MM.1S (cell line): ENCODE results near the gene CMTM7.
A peak's percentile ranks its signal among the peaks of the same experiment; 100 is the strongest.

ENCODE experiments used
- DNase-seq: peaks from one replicate; pipeline ENCODE4 v3.0.0-alpha.2; 2015
- H2AFZ ChIP-seq: fragments of 300-600 bp; sonication (generic); 2 replicates; pipeline ENCODE4 v1.6.0; 2016; ENCODE audit warnings: antibody characterized with exemption, low read length
- H3F3A ChIP-seq: fragments of 300-600 bp; sonication (generic); 2 replicates; pipeline ENCODE4 v1.6.1; 2016; ENCODE audit warnings: mild to moderate bottlenecking, antibody characterized with exemption, low read length, moderate library complexity, mixed read lengths; ENCODE audit not compliant: insufficient read depth
- H3K27ac ChIP-seq: fragments of 300-600 bp; sonication (generic); 2 replicates; pipeline ENCODE4 v1.5.1; 2016; ENCODE audit warnings: mild to moderate bottlenecking, low read length
- H3K27me3 ChIP-seq: fragments of 300-600 bp; sonication (generic); replicated peaks from 2 replicates; pipeline ENCODE4 v1.6.0; 2016; ENCODE audit warnings: low read length; ENCODE audit not compliant: insufficient read depth
- H3K36me3 ChIP-seq: fragments of 300-600 bp; sonication (generic); replicated peaks from 2 replicates; pipeline ENCODE4 v1.6.1; 2016; ENCODE audit warnings: mild to moderate bottlenecking, low read length, mixed read lengths; ENCODE audit not compliant: insufficient read depth
- H3K4me1 ChIP-seq: fragments of 300-600 bp; sonication (generic); 2 replicates; pipeline ENCODE4 v1.6.1; 2016; ENCODE audit warnings: low read length, mixed read lengths
- H3K4me2 ChIP-seq: fragments of 300-600 bp; sonication (generic); 2 replicates; pipeline ENCODE4 v1.6.0; 2016; ENCODE audit warnings: low read depth, low read length
- H3K4me3 ChIP-seq: fragments of 300-600 bp; sonication (generic); 2 replicates; pipeline ENCODE4 v1.5.1; 2016; ENCODE audit warnings: low read length, mixed read lengths
- H3K79me2 ChIP-seq: fragments of 300-600 bp; sonication (generic); 2 replicates; pipeline ENCODE4 v1.6.1; 2016; ENCODE audit warnings: mixed run types, low read length, mixed read lengths
- H3K9ac ChIP-seq: fragments of 300-600 bp; sonication (generic); 2 replicates; pipeline ENCODE4 v1.6.1; 2016; ENCODE audit warnings: low read length, mixed read lengths
- H3K9me2 ChIP-seq: fragments of 300-600 bp; sonication (generic); replicated peaks from 2 replicates; pipeline ENCODE4 v1.6.1; 2016; ENCODE audit warnings: mild to moderate bottlenecking, low read length, mixed read lengths; ENCODE audit not compliant: insufficient read depth
- H3K9me3 ChIP-seq: fragments of 300-600 bp; sonication (generic); replicated peaks from 2 replicates; pipeline ENCODE4 v1.6.1; 2016; ENCODE audit warnings: mild to moderate bottlenecking, low read length, mixed read lengths; ENCODE audit not compliant: insufficient read depth
- H4K20me1 ChIP-seq: fragments of 300-600 bp; sonication (generic); 2 replicates; pipeline ENCODE4 v1.6.1; 2016; ENCODE audit warnings: mild to moderate bottlenecking, low read length, moderate library complexity, mixed read lengths; ENCODE audit not compliant: insufficient read depth
- EZH2 ChIP-seq: fragments of 300-600 bp; sonication (generic); optimal IDR thresholded peaks from 2 replicates; pipeline ENCODE3; 2017; ENCODE audit warnings: low read depth, mild to moderate bottlenecking, antibody characterized with exemption, low read length, mixed read lengths
- EZH2phosphoT487 ChIP-seq: fragments of 300-600 bp; sonication (generic); IDR thresholded peaks from 2 replicates; pipeline ENCODE4 v1.6.1; 2018; ENCODE audit warnings: antibody characterized with exemption, low read length
- TF ChIP-seq, protein P1 (sequence below): fragments of 300-600 bp; sonication (generic); IDR thresholded peaks from 2 replicates; pipeline ENCODE4 v1.5.1; 2016; ENCODE audit warnings: antibody characterized with exemption, low read length, mixed read lengths

Gene CMTM7

DNA sequence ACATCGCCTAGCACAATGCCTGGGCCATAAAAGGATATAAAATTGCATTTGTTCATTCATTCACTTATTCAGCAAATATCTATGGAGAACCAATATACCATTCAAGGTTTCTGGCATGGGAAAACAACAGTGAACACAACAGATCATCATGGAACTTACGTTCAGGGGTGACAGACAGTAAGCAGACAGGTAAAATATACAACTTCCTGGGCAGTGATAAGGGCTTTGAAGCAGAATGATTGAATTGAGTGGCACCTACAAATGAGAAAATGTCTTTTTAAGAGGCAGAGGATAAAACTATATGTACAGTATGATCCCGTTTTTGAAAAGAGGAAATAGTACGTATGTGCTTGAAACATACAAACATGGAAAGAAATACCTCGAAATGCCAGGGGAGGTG, 39.2 kb downstream of the CMTM7 start:
- no peak overlapping the region for H3K4me2 ChIP-seq
- H3K4me3 ChIP-seq: no peak overlapping the region
- no peaks in the 10 kb centered on the region for H4K20me1 ChIP-seq
- DNase-seq: no peak
- H3K9me2 ChIP-seq: no peaks in the 10 kb centered on the region
- H3K9me3 ChIP-seq: no peaks in the 10 kb centered on the region
- peaks cover 26% of the 10 kb centered on the region for H3F3A ChIP-seq
- no peaks in the 10 kb centered on the region for H3K79me2 ChIP-seq
- no peak overlapping the region for H3K27ac ChIP-seq
- no peaks in the 10 kb centered on the region for H3K27me3 ChIP-seq
- peaks cover 27% of the 10 kb centered on the region for H3K4me1 ChIP-seq
- TF ChIP-seq EZH2phosphoT487 (no peak), EZH2 (no peak)
- TF ChIP-seq, protein P1, sequence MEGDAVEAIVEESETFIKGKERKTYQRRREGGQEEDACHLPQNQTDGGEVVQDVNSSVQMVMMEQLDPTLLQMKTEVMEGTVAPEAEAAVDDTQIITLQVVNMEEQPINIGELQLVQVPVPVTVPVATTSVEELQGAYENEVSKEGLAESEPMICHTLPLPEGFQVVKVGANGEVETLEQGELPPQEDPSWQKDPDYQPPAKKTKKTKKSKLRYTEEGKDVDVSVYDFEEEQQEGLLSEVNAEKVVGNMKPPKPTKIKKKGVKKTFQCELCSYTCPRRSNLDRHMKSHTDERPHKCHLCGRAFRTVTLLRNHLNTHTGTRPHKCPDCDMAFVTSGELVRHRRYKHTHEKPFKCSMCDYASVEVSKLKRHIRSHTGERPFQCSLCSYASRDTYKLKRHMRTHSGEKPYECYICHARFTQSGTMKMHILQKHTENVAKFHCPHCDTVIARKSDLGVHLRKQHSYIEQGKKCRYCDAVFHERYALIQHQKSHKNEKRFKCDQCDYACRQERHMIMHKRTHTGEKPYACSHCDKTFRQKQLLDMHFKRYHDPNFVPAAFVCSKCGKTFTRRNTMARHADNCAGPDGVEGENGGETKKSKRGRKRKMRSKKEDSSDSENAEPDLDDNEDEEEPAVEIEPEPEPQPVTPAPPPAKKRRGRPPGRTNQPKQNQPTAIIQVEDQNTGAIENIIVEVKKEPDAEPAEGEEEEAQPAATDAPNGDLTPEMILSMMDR: no peak
- no peak overlapping the region for H3K9ac ChIP-seq
- H3K36me3 ChIP-seq: no peaks in the 10 kb centered on the region
- no peak overlapping the region for H2AFZ ChIP-seq

DNA sequence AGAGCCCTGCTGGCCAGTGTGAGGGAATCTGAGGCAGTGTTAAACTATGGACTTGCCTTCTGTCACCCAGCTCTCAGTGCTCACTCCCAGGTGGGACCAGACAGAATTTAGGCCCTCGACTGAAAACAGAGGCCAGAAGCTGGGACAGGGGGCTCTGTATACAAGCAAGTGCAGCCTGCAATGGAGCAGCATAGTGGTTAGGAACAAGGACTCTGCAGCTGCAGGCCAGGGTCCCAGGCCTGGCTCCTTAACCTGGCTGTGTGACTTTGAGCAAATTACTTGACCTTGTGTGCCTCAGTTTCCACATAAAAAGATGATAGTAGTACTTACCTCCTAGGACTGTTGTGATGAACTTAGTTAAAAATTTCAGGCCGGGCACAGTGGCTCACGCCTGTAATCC, 39.8 kb downstream of the CMTM7 start:
- no peak for TF ChIP-seq EZH2phosphoT487
- no peak for TF ChIP-seq EZH2
- TF ChIP-seq, protein P1: no peak
- Histone ChIP-seq H3K79me2 (no peaks in the 10 kb centered on the region), H3F3A (peaks cover 26% of the 10 kb centered on the region), H3K27ac (no peak overlapping the region), H2AFZ (no peak overlapping the region), H3K4me2 (no peak overlapping the region), H3K9ac (no peak overlapping the region), H4K20me1 (no peaks in the 10 kb centered on the region), H3K4me1 (peaks cover 27% of the 10 kb centered on the region), H3K4me3 (no peak overlapping the region), H3K36me3 (no peaks in the 10 kb centered on the region), H3K9me3 (no peaks in the 10 kb centered on the region), H3K27me3 (no peaks in the 10 kb centered on the region), H3K9me2 (no peaks in the 10 kb centered on the region)
- DNase-seq: no peak

DNA sequence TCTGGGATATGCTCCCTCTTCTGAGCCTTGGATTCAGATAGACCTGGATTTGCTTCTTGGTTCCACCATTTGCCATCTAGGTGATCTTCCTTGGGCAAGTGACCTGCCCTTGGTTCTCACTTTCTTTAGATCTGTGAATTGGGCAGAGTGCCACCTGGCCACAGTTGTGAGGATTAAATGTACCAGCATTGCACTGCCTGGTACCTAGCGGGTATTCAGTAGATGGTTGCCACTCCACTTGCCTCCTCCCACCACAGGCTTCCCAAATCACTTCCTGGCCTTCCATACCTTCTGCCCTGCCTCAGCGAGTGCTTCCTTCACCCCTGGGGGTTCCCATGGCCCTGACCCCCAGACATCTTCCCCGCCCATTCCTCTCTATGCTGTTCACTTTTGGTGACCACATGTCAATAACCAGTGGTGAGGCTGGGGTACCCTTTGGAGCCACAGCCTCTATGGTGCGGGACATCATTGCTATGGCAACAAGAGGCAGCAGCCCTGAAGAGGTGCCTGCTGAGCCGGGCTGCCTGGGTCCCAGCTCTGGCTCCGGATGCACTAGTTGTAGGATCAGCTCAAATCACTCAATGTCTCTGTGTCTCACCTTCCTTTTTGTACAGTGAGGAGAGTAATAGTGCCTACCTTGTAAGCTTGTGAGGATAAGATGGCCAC, 40.5 kb downstream of the CMTM7 start:
- Histone ChIP-seq H3K79me2 (no peaks in the 10 kb centered on the region), H3K4me1 (peaks cover 27% of the 10 kb centered on the region), H3K9ac (peak overlapping the region; percentile 4; the same call in 1 of the 2 replicates), H3K27me3 (no peaks in the 10 kb centered on the region), H3K4me2 (peak overlapping the region; percentile 73), H3K27ac (peak overlapping the region; percentile 78), H3F3A (peaks cover 26% of the 10 kb centered on the region), H3K36me3 (no peaks in the 10 kb centered on the region), H3K9me3 (no peaks in the 10 kb centered on the region), H3K4me3 (peak overlapping the region; percentile 48; the same call in 1 of the 2 replicates), H2AFZ (0 out of 2 replicates have a peak overlapping the region, but pooled peaks have one; percentile 37), H3K9me2 (no peaks in the 10 kb centered on the region), H4K20me1 (no peaks in the 10 kb centered on the region)
- no peak for DNase-seq
- TF ChIP-seq EZH2 (no peak), EZH2phosphoT487 (no peak)
- TF ChIP-seq, protein P1: no peak
